HG02571 (cell line): ENCODE measurements around the gene CACNA1G.

Source experiments
- ATAC-seq: cut with Tn5 transposase; IDR thresholded peaks from one replicate; pipeline ENCODE4 v1.9.1; 2021; ENCODE audit warnings: mild to moderate bottlenecking, moderate library complexity; ENCODE audit not compliant: unreplicated experiment

The CACNA1G gene

DNA sequence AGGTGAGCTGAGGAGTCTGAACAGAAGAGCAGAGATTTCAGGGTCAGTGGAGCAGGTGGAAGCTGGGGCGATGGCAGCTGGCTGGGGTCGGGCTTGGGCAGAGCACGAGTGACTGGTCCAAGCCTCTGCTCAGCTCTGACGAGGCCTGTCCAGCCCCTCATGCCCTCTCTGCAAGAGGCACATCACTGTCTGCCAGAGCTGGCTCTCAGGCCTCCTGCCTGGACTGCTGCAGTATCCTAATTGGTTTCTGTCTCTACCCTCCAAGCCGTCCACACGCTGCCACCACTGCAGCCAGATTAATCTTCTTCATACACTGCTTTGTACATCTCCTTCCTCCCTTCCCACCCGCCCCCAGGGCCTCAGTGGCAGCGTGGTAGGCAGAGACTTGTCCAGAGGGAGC is 25.4 kb downstream of the CACNA1G start:
- ATAC-seq = no peak

DNA sequence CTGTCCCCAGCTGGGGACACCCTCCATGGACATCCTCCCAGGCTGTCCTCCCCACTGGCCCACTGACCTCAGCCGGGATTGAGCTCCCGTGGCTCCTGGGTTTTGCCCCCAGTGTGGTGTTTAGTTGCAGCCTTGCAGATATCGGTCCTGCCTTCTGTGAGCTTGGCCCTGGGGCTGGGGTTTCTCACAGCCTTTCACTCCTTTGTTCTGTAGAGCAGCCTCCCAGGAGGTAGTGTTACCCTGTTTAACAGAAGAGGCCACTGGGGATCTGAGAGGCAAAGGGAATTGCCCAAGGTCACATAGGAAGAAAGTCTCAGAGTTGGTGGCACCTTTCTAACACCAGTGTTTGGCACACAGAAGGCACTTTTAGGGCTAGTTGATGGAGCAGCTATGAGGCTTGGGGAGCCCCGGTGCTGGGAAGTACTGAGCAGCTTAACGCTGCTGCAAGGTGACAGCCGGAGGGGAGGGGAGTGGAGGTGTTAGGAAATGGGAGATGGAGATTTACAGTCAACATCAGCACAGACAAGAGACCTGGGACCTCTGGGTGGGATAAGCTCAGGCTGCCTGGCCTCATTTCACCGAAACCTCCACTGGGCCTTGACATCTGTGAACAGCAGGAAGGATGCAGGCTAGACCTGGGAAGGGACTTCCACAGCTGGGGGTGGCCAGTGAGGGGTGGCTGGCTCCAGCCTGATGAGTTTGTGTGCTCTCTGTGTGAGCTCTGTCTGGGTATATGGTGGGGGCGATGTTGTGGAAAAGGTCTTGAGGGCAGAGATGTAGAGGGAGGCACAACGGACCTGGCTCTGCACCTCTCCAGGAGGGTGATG is 26.1 kb downstream of the CACNA1G start:
- ATAC-seq = no peak

DNA sequence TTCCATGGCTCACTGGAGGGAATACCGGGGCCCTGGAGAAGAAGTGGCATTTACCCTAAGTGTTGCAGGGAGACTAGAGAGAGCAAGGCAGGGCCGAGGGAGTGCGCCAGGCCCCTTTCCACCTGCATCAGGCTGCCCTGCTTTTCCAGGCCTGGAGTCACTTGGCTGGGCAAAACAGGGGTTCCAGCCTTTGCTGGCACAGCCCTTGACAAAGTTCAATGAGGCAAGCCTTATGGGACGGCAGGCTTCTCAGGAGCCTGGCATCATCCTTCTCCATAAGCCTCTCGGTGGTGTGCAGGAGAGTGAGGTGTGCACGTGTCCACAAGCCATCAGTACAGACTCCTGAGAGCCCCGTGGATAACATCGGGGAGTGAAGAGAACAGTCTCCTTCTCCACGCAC is 27.1 kb downstream of the CACNA1G start:
- no peak for ATAC-seq

DNA sequence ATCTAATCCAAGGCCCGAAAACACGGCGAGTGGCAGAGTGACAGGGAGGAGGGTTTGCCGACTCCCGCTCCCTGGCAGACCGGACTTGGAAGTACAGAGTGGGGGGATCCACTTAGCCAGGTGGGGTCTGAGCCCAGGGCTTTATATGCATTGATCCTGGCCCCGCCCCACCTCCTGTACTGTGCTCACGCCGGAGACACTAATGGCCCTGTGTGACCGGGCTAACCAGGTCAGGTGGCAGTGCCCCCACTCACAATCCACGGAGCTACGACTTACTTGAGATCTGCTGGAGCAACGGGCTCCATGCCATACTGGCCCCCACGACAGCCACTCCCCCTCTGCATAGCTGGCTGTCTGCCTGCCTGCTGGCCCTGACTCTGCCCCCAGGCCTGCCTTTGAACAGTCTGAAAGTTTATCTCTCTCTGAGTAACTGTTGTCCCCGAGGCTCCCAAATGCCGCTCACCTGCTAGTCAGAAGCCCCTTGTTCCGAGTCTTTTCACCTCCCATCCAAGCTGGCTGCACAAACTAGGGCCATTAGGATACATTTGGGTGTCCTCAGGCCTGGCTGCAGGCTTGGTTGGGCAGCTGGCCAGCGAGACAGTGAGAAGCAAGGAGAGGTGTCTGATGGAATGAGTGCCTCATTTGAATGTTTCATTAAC is 28.0 kb downstream of the CACNA1G start:
- no peak for ATAC-seq

DNA sequence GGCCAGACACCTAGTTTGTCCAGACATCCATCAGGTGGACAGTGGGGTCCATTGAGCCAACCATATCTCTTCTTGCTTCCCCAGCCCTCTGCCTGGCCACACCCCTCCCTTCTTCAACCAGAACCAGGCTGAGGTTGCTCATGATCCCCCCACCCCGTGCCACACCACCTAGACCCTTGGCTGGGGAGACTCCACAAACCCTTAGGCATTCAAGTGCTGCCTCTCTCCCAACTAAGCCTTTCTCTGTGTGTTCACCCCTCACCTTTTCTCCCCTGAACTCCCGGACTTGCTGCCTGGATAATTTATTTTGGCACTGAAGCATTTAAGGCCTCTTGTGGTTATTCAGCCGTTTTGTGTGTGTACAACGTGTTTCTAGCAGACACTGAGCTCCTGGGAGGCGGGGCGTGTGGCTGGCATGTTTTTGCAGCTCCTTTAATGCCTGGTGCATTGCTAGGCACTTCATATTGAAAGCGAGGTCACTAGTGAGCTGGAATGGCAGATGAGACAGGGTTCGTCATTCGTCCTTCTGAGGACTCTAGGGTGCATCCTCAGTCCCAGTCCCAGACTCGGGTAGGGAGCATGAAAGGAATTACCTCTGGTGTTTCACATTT is 28.7 kb downstream of the CACNA1G start:
- ATAC-seq = no peak

DNA sequence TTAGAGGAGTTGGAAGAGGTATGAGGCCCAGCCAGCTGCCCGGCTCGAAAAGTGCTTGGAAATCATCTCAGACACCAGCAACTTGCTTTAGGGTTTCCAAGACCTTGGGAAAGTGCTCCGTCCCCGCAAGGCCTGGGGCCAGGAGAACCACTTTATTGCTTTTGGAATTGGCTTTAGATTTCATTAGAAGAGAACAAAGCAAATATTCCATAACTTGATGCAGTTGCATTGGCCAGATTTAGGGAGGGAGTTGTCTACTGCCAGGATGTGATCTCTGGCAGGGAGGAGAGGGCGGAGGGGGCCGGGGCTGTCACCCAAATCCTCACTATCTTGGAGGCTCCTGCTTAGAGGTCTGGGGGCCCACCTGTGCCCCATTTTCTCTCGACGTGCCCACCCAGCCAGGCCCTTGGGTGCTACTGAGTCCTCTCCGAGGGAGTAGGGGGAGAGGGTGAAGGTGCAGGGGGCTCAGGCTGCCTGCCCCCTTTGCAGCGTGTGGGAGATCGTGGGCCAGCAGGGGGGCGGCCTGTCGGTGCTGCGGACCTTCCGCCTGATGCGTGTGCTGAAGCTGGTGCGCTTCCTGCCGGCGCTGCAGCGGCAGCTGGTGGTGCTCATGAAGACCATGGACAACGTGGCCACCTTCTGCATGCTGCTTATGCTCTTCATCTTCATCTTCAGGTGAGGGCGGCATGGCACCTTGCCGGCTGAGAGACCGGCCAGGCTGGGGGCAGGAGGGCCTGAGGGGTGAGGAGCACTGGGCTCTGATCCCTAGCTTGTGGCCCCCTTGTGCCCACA is 30.6 kb downstream of the CACNA1G start:
- no peak for ATAC-seq

DNA sequence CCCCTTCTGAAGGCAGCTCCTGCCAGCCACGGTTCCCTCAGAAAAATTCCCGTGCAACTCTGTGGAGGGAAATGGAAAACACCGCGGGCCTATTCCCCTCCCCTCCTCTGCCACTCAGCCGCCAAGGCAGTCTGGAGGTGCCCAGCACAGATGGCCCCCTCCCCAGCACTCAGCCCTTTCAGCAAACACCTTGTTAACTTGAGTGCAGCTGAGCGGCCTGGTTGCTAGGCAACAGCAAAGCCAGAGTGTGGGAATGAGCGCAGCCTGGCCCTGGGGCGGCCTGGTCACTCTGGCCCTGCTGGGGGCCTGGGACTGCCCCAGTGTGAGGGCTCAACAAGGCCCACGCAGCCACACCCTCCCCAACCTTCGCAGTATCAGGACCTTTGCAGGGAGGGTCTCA is 32.8 kb downstream of the CACNA1G start:
- ATAC-seq = no peak

DNA sequence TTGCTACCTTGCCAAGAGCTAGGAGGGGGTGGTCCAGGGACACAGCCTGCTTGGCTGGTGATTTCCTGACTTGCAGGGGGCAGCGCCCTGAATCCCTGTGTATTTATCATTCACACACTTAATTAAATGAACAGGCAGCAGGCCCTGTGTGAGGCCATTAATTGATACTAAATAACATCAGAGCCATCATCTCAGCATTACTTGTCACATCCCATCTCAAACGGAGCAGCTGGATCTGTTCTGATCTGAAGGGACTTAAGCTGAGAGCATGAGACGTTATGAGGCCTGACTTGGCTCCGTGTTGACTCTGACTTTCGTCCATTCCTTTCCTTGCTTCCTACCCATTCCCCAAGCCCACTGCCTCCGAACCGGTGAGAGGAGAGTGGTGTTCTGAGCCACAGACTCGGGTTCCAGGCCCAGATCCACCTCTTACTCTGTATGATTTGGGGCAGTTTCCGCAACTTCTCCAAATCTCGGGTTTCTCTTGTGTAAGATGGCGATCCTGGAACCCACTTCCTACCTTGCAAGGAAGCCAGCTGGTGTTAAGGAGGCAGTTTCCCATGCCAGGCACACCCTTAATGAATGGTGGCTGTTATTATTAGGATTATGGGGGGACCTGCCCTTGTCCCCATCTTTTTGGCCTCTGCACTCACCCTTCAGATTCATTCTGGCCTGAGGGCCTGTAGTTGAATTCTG is 33.8 kb downstream of the CACNA1G start:
- no peak for ATAC-seq

DNA sequence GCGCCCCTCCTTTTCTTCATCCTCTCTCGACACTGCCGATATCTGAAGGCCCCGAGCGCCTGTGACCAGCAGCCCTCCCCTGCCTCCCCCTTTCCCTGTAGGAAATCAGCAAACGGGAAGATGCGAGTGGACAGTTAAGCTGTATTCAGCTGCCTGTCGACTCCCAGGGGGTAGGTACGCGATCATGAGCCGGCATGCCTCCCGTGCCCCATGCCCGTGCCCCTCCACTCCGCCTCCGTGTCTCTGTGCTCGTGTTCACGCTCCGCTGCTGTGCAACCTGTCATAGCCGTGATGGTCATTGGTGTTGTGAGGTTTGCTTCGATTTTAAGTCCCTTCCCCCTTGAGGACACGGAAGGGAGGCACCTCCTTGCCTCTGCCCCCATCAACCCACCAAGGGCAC is 34.4 kb downstream of the CACNA1G start:
- ATAC-seq = no peak

DNA sequence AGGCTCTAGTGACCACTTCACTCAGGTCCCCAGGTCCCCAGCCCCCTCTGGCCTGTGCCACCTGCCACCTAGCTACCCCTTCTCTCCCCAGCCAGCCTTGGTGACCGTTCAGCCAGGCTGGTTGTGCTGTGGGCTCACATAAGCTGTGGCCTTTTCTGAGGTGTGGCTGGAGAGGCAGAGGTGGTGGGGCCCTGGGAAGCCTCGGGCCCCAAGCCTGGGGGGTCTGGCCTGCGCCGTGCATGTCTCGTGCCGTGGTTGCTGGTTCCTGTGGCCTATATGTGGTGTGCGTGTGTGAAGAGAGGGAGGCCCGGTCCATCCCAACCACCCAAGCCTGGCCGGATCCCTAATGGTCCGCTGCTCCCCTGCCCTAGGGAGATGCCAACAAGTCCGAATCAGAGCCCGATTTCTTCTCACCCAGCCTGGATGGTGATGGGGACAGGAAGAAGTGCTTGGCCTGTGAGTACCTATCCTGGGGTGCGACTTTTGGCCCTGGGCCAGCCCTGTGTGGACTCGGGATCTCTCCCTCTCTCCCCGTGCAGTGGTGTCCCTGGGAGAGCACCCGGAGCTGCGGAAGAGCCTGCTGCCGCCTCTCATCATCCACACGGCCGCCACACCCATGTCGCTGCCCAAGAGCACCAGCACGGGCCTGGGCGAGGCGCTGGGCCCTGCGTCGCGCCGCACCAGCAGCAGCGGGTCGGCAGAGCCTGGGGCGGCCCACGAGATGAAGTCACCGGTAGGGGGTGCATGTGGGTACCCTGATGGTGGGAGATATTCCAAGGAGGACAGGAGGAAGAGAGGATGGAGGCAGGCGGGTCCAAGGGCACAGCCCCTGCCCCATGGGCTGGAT is 35.9 kb downstream of the CACNA1G start:
- no peak for ATAC-seq

DNA sequence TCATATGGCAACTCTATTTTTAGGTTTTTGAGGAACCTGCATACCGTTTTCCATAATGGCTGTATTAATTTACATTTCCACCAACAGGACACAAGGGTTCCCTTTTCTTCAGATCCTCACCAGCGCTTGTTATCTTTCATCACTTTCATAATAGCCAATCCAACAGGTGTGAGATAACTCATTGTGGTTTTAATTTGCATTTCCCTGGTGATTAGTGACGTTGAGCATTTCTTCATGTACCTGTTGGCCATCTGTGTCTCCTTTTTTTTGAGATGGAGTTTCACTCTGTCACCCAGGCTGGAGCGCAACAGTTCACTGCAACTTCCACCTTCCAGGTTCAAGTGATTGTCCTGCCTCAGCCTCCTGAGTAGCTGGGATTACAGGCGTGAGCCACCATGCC is 38.0 kb downstream of the CACNA1G start:
- ATAC-seq = no peak

DNA sequence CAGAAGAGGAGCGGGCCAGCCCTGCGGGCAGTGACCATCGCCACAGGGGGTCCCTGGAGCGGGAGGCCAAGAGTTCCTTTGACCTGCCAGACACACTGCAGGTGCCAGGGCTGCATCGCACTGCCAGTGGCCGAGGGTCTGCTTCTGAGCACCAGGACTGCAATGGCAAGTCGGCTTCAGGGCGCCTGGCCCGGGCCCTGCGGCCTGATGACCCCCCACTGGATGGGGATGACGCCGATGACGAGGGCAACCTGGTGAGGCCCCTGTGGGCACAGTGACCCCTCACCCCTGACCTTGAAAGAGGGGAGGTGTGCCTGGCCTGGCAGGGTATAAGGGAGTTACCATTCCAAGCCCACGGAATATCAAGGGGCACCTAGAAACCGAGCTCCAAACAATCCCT is 39.1 kb downstream of the CACNA1G start:
- ATAC-seq = no peak

DNA sequence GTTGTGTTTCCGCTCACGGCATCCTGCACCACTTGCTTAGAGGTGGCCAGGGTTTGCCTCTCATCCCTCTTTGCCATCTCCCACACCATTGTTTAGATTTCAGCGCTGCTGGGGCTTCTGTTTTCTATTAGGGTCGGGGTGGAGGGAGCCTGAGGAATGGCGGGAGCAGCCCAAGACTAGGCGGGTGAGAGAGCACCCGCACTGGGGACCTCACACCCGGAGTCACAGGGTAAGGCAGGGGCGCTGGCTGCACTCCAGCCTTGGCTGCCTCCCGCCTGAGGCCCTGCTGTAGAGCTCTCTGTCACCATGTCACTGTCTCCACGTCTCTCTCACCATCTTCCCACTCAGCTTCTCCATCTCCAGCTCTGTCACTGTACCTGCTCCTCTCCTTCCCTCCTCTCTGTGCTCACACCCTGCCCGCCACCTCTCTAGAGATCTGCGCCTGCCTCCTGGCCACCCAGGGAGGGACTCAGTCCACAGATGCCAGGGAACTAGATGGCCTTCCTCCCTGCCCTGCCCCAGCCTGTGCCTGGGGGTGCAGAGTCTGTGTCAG is 41.4 kb downstream of the CACNA1G start:
- no peak for ATAC-seq

DNA sequence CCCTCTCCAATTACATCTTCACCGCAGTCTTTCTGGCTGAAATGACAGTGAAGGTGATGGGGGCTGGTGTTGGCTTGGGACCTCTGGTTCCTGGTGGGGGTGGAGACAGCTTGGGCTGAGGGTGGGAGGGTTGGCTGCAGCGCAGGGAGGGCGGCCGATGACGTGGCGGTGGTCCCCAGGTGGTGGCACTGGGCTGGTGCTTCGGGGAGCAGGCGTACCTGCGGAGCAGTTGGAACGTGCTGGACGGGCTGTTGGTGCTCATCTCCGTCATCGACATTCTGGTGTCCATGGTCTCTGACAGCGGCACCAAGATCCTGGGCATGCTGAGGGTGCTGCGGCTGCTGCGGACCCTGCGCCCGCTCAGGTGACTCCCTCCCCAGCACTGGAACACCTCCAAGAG is 42.3 kb downstream of the CACNA1G start:
- ATAC-seq = no peak

DNA sequence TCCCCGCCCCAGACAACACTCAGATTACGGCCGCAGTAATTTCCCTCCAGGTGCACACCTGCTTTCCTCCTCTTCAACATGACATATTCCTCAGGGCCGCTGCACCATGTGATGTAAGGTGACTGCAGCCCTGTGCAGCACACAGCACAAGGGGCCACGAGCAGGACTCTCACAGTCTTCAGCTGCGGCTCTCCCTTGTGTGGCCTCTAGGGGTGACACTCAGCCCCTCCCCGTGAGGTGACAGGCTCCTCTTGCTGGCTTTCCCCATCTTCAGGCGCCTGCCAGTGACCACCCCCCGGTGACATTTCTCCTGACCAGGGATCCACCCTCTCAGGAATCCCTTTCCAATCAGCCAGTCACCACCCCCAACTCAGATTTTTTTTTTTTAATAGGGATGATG is 42.8 kb downstream of the CACNA1G start:
- no peak for ATAC-seq

DNA sequence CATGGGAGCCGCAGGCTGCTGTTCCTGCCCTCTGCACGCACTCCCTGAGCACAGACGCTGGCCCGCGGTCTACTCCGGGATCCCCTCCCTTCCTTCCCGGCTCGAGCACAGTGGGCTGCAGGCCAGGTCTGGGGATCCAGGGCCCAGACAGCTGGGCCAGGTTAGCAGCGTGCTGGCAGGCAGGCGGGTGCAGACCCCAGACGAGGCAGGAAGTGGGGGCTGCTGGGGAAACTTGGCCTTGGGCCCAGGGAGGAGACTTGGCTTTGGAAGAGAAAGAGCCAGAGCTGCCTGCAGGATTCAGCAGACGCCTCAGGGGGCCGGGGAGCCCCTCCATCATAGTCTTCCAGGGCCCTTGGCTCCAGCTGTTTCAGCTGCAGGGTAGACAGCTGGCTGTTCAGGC is 44.0 kb downstream of the CACNA1G start:
- no peak for ATAC-seq

DNA sequence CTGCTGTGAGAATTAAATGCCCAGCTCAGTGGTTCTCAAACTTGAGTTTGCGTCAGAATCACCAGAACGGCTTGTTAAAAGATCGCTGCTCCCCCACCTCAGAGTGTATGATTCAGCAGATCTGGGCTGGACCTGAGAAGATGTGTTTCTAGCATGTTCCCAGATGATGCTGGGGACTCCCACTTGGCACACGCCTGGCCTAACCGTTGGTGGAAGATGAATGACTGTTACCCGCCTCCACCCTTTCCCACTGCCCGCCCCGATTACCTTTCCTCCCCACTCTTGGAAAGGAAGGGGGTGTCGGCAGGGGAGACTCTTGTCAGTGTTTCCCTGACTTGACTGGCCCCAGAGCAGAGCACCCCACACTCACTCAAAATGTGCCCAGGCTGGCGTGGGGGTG is 44.9 kb downstream of the CACNA1G start:
- no peak for ATAC-seq

DNA sequence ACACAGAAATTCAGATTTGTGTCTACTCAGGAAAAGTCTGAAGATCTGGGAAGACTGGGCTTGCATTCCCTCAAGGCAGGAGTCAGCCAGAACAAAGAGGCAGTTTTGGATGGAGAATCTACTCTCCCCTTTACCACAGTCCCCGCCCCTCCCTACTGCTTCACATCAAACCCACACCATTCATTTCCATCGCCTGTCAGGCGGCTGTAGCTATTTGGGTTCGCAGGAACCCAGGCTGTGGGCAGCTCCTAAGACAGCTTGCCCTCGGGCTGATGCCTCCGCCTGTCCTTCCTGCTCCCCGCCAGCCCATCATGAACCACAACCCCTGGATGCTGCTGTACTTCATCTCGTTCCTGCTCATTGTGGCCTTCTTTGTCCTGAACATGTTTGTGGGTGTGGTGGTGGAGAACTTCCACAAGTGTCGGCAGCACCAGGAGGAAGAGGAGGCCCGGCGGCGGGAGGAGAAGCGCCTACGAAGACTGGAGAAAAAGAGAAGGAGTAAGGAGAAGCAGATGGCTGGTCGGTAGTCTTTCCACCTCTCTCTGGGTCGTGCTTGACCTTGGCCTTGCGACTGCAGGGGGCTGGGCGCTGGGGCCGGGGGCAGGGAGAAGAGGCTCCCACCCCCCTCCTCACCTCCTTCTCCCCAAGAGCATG is 47.1 kb downstream of the CACNA1G start:
- no peak for ATAC-seq
